ENCODE measurements around the gene KRT7. TPM values are rescaled to one million over a fixed set of nuclear protein-coding genes. Genes with fewer than 3 reads are reported as not detected.
"Not testable (repeated sequence)": the region's sequence is repeated elsewhere in the genome, so short reads cannot be mapped to it uniquely, and the experiment has no call there.

KRT7 gene
- total RNA-seq, 1 donor from 2014 or later: 11.6 TPM

- peaks cover 92% of the 10 kb centered on the region for H3K27me3 Mint-ChIP-seq
- H3K4me1 Mint-ChIP-seq (ENCODE audit: low read depth): no peaks in the 10 kb centered on the region
- DNase-seq (ENCODE audit: low spot score, unreplicated experiment): no peak
- peaks cover 3% of the 10 kb centered on the region for H3K9me3 Mint-ChIP-seq (ENCODE audit: low read depth)
- no peak overlapping the region for H3K27ac Mint-ChIP-seq
- H3K4me3 Mint-ChIP-seq (ENCODE audit: low read depth): no peak overlapping the region
- no peak for TF ChIP-seq CTCF (IDR thresholded peaks at IDR 0.05; ENCODE audit: unreplicated experiment)
- H3K36me3 Mint-ChIP-seq (ENCODE audit: insufficient read depth): no peaks in the 10 kb centered on the region
Measured at GRCh38 chr12:52256584-52256935, 23.5 kb downstream of the KRT7 start.

GRCh38 chr12:52257074-52257551 lies 24.1 kb downstream of the KRT7 start:
- H3K4me3 Mint-ChIP-seq (ENCODE audit: low read depth): no peak overlapping the region
- TF ChIP-seq CTCF (IDR thresholded peaks at IDR 0.05; ENCODE audit: unreplicated experiment): no peak
- H3K36me3 Mint-ChIP-seq (ENCODE audit: insufficient read depth): no peaks in the 10 kb centered on the region
- peaks cover 6% of the 10 kb centered on the region for H3K9me3 Mint-ChIP-seq (ENCODE audit: low read depth)
- peaks cover 90% of the 10 kb centered on the region for H3K27me3 Mint-ChIP-seq
- no peak for DNase-seq (ENCODE audit: low spot score, unreplicated experiment)
- H3K27ac Mint-ChIP-seq: no peak overlapping the region
- no peaks in the 10 kb centered on the region for H3K4me1 Mint-ChIP-seq (ENCODE audit: low read depth)

GRCh38 chr12:52257922-52258321 lies 24.9 kb downstream of the KRT7 start:
- peaks cover 85% of the 10 kb centered on the region for H3K27me3 Mint-ChIP-seq
- not testable (repeated sequence) for H3K4me3 Mint-ChIP-seq (ENCODE audit: low read depth); H3K36me3 Mint-ChIP-seq (ENCODE audit: insufficient read depth); H3K27ac Mint-ChIP-seq; H3K9me3 Mint-ChIP-seq (ENCODE audit: low read depth); DNase-seq (ENCODE audit: low spot score, unreplicated experiment); H3K4me1 Mint-ChIP-seq (ENCODE audit: low read depth)

GRCh38 chr12:52258335-52258901 lies 25.4 kb downstream of the KRT7 start:
- peaks cover 80% of the 10 kb centered on the region for H3K27me3 Mint-ChIP-seq
- H3K9me3 Mint-ChIP-seq (ENCODE audit: low read depth): peaks cover 10% of the 10 kb centered on the region
- TF ChIP-seq CTCF (IDR thresholded peaks at IDR 0.05; ENCODE audit: unreplicated experiment): peak; percentile 44
- no peaks in the 10 kb centered on the region for H3K36me3 Mint-ChIP-seq (ENCODE audit: insufficient read depth)
- no peaks in the 10 kb centered on the region for H3K4me1 Mint-ChIP-seq (ENCODE audit: low read depth)
- H3K4me3 Mint-ChIP-seq (ENCODE audit: low read depth): no peak overlapping the region
- peak; percentile 31 for DNase-seq (ENCODE audit: low spot score, unreplicated experiment)
- no peak overlapping the region for H3K27ac Mint-ChIP-seq

GRCh38 chr12:52259657-52260243 lies 26.7 kb downstream of the KRT7 start:
- Mint-ChIP-seq H3K36me3 (ENCODE audit: insufficient read depth) (no peaks in the 10 kb centered on the region), H3K4me3 (ENCODE audit: low read depth) (no peak overlapping the region), H3K9me3 (ENCODE audit: low read depth) (peaks cover 10% of the 10 kb centered on the region), H3K27me3 (peaks cover 72% of the 10 kb centered on the region), H3K4me1 (ENCODE audit: low read depth) (no peaks in the 10 kb centered on the region), H3K27ac (no peak overlapping the region)
- no peak for DNase-seq (ENCODE audit: low spot score, unreplicated experiment)
- TF ChIP-seq CTCF (IDR thresholded peaks at IDR 0.05; ENCODE audit: unreplicated experiment): no peak

Measured in progenitor cell of endocrine pancreas (in vitro differentiated cells).